T47D (cell line): Measurements from ENCODE around the gene GPR61.

Source experiments
- DNase-seq, 2 experiments: peaks; one replicate each; pipeline versions ENCODE4 v3.0.0 to v3.0.0-alpha.2; 2011 to 2012; ENCODE audit warnings: low read depth in 1 of 2, low spot score in 1 of 2
- JUND ChIP-seq: IDR thresholded peaks from 2 replicates; pipeline ENCODE4 v1.6.1; 2012; ENCODE audit warnings: low read depth
- in situ Hi-C: cut with HindIII; loops from 2 replicates; pipeline ENCODE4 v1.10.0; 2016; ENCODE audit warnings: low sequenced_read_pairs, low pct_unique_long_range_greater_than_20kb

Gene GPR61

GRCh38 chr1:109548321-109549267 is 8.9 kb downstream of the GPR61 start, which contains the start of gene GNAI3:
GNAI3 (plus strand) TSS chr1:109548615; CDS start chr1:109548721, 106 bp downstream.
- no peak for TF ChIP-seq JUND
- in situ Hi-C loops, result no loop called here
- DNase-seq, result peak; percentile 74 to 95

GRCh38 chr1:109556563-109556962 is 16.9 kb downstream of the GPR61 start:
- no peak for TF ChIP-seq JUND
- in situ Hi-C loops, result no loop called here
- no peak for DNase-seq

DNA sequence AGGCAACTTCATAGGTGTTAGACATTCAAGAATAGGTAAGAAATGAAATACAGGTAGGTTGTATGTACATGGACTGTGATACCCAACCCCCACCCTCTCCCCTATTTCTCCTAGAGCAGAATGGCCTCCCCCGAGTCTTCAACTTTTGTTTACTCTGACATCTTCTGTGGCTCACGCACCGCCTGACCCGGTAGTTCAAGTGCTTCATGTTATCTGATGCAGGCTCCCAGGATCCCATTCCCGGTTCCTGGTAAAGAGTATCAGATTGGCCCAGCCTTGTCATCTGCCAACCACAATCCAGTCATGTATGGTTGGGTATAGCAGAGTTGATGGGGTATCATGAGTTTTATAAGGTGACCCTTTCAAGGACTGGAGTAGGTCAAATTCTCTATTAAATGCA is 17.8 kb downstream of the GPR61 start:
- no peak for DNase-seq
- in situ Hi-C loops, result no loop called here
- no peak for TF ChIP-seq JUND

DNA sequence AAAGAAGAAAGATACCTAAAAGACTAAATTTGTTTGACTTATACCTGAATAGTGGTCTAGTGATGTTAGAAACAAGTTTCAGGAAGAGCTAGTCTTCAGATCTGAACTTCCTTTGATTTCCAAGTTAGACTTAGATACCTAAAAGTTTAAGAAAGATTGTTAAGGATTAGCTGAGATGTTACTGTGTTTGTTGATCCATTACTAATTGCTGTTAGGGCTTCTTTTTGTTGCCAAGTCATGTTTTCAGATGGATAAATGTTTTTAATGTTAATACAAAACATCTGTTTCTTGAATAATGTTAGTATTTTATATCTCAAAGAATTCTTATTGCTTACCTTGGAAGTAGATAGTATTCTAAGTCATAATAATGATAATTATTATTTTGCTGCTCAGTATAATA is 20.3 kb downstream of the GPR61 start:
- DNase-seq, result no peak
- no peak for TF ChIP-seq JUND
- in situ Hi-C loops, result no loop called here

DNA sequence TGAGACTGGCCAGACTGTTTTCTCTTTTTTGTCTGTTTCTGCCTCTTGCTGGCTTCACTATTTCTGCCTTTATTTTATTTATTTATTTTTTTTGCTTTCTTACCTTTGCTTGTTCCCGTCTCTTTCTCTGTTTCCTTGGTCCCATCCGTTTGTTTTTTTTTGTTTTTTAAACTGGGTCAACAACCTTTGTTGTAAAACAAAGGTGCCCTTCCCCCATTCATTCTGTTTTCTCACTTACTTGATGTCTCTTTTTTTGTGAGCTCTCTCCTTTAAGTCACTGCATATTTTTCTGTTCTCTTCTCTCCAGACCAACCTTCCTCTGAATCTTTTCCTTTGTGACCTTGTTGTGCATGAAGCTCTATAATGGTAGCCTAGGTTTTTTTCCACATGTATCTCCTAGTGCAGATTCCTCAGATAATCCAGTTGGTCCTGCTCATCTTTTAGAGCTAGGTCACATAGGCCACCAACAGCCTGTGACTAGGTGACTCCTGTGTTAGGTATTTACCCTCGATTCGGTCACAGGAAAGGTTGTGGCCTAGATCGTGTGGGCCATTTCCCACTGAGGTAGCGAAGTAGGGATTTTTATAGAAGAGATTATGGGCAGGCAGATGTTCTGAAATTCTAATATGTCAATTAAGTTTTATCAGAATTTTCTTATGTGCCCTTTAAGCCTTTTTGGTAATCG is 24.7 kb downstream of the GPR61 start:
- no peak for TF ChIP-seq JUND
- DNase-seq, result no peak
- in situ Hi-C loops, result no loop called here

DNA sequence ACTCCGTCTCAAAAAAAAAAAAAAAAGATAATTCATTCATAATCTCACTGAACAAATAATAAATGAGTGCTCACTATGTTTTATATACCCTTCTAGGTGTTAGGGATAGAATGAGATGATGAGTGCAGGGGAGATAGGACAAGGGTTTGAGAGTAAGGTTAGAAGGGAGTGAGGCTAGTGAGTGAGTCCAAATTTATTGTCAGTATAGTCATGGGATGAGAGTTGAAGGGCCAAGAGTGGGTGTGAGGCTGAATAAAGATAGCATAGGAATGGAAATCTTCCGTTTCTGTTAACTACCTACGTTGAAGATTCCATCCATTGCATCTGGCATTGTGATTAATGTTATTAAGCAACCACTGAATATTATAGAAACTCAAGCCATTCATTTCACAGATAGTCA is 25.6 kb downstream of the GPR61 start:
- in situ Hi-C loops, result no loop called here
- no peak for DNase-seq
- TF ChIP-seq JUND, result no peak

GRCh38 chr1:109566982-109567381 is 27.3 kb downstream of the GPR61 start:
- no peak for TF ChIP-seq JUND
- in situ Hi-C loops, result no loop called here

DNA sequence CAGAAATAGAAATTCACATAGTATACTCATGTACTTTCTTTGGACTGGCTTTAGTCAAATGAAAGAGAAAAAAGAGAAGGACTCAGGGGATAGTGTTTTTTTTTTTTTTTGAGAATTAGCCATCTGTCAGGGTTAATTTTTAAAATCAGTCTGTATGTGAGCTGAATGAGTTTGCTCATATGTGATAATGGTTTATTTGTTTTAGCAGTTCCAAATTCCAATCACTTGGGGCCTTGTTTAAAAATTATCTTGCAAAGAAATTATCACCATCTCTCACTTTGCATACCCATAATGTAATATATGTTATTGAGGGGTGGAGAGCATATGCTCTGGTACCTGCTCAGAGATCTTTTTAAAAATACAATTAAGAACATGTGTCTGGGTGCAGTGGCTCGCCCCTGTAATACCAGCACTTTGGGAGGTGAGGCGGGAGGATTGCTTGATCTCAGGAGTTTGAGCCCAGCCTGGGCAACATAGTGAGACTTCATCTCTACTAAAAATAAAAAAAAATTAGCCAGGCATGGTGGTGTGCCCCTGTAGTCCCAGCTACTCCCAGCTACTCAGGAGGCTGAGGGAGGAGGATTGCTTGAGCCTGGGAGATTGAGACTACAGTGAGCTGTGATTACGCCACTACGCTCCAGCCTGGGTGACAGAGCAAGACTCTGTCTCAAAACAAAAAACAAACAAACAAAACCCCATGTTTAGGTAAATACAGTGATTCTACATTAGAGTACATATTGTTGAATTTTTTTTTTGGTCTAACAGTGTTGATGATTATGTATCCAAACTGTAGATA is 28.4 kb downstream of the GPR61 start:
- DNase-seq, result no peak
- TF ChIP-seq JUND, result no peak
- in situ Hi-C loops, result no loop called here

More at GRCh38 chr1:109566982-109567381, 27.3 kb downstream of the GPR61 start:
- no peak for DNase-seq

- DNase-seq, result no peak
- in situ Hi-C loops, result no loop called here
- TF ChIP-seq JUND, result no peak
Observed at GRCh38 chr1:109569323-109569722, 29.7 kb downstream of the GPR61 start.

DNA sequence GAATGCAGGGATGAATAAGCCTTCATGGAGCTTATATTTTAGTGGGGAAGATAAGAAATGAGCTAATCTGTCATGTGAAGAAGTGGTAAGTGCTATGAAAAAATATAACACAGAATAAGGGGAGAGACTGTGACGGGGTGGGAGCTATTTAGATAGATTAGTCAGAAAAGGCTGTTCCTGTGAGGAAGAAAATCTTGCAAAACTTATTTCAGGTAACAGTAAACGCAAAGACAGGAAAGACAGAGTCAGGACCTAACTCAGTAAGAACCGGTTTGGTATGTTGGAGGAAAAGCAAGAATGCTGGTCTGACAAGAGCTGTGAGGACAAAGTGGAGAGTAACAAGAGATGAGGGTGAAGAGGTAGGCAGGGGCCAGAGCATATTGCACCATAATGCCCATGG is 30.7 kb downstream of the GPR61 start:
- in situ Hi-C loops, result no loop called here
- peak; percentile 15 to 80 for DNase-seq
- no peak for TF ChIP-seq JUND

GRCh38 chr1:109573785-109574184 is 34.1 kb downstream of the GPR61 start:
- in situ Hi-C loops, result no loop called here
- TF ChIP-seq JUND, result no peak
- DNase-seq, result no peak

GRCh38 chr1:109578947-109579443 is 39.3 kb downstream of the GPR61 start:
- TF ChIP-seq JUND, result no peak
- in situ Hi-C loops, result no loop called here
- no peak for DNase-seq
